HUES64 (cell line): ENCODE measurements around the gene SETX.

ENCODE experiments used
- H3K27ac ChIP-seq: 2 replicates; pipeline ENCODE4 v1.7.0; 2013; ENCODE audit warnings: low read depth, low read length, inconsistent platforms
- H3K27me3 ChIP-seq: 2 replicates; pipeline ENCODE4 v1.6.1; 2013; ENCODE audit warnings: mild to moderate bottlenecking, low read length; ENCODE audit not compliant: insufficient read depth
- H3K36me3 ChIP-seq: 2 replicates; pipeline ENCODE4 v1.6.1; 2013; ENCODE audit warnings: mild to moderate bottlenecking, low read length; ENCODE audit not compliant: insufficient read depth
- H3K4me1 ChIP-seq: 2 replicates; pipeline ENCODE4 v1.6.1; 2013; ENCODE audit warnings: mild to moderate bottlenecking, low read length, moderate library complexity; ENCODE audit not compliant: insufficient read depth
- H3K4me3 ChIP-seq: 2 replicates; pipeline ENCODE4 v1.5.1; 2013; ENCODE audit warnings: mild to moderate bottlenecking, low read length, moderate library complexity
- H3K9ac ChIP-seq: 2 replicates; pipeline ENCODE4 v1.6.1; 2013; ENCODE audit warnings: mild to moderate bottlenecking, low read depth, low read length
- H3K9me3 ChIP-seq: 2 replicates; pipeline ENCODE4 v1.6.1; 2013; ENCODE audit warnings: low read depth, low read length; ENCODE audit not compliant: insufficient read depth
- WGBS: fragments of 150-250, 120-280 bp; methylation state at CpG from one replicate; pipeline ENCODE4 v1.1.7; 2013; ENCODE audit warnings: missing lambda C conversion rate; 5-methylcytosine and 5-hydroxymethylcytosine counted together

The SETX gene

DNA sequence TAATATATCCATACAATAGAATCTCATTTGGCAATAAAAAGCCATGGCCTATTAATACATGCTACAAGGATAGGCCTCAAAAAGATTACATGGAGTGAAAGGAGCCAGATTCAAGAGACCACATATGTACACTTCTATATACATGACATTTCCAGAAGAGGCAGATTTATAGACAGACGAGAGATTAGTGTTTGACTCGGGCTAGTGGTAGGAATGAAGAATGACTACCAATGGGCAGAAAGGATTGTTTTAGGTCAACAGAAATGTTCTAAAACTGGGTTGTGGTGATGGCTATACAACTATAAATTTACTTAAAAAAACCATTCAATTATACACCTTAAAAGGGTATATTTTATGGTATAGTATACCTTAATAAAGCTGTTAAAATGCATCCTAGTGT, 41.9 kb downstream of the SETX start:
- no peak overlapping the region for H3K4me3 ChIP-seq
- H3K9ac ChIP-seq, result no peak overlapping the region
- H3K36me3 ChIP-seq, result peaks cover 91% of the 10 kb centered on the region
- H3K4me1 ChIP-seq, result no peaks in the 10 kb centered on the region
- H3K27ac ChIP-seq, result no peak overlapping the region
- H3K9me3 ChIP-seq, result no peaks in the 10 kb centered on the region
- 92% methylated on average over 2 of the region's 2 CpGs for WGBS
- no peaks in the 10 kb centered on the region for H3K27me3 ChIP-seq

GRCh38 chr9:132312426-132312825, 42.4 kb downstream of the SETX start:
- Histone ChIP-seq H3K9ac (no peak overlapping the region), H3K4me3 (no peak overlapping the region), H3K9me3 (no peaks in the 10 kb centered on the region), H3K4me1 (no peaks in the 10 kb centered on the region), H3K36me3 (peaks cover 91% of the 10 kb centered on the region), H3K27me3 (no peaks in the 10 kb centered on the region), H3K27ac (no peak overlapping the region)

DNA sequence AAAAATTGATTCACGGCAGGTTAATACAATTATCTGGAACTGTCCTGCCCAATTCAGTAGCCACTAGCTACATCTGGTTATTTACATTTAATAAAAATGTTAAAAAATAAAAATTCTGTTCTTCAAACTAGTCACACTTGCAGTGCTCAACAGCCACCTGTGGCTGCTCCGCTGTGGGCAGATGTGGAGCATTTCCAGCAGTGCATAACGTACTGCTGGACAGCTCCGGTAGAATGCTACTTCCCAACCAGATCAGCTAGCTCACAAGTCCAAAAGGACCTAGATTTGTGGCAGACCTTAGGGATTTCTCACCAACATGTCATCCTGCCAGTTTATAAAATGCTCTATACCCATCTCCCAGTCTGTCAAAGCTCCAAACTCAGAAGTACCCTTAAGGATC, 42.8 kb downstream of the SETX start:
- Histone ChIP-seq H3K36me3 (peaks cover 91% of the 10 kb centered on the region), H3K9ac (no peak overlapping the region), H3K9me3 (no peaks in the 10 kb centered on the region), H3K4me3 (no peak overlapping the region), H3K27ac (no peak overlapping the region), H3K27me3 (no peaks in the 10 kb centered on the region), H3K4me1 (no peaks in the 10 kb centered on the region)
- WGBS, result 97% methylated on average over 4 of the region's 4 CpGs

DNA sequence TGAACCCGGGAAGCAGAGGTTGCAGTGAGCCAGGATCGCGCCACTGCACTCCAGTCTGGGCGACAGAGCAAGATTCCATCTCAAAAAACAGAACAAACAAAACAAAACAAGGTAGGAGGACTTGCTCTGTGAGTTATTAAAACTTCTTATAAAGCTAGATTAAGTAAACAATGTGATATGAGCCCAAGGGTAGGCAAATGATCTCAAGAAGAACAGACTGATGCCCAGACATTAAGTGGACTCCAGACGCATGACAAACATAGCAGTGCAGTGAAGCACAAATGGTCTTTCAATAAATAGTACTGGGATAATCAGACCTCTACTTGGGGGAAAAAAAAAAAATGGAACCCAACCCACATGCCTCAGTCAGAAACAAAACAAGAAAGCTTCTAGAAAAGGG, 45.7 kb downstream of the SETX start:
- peaks cover 92% of the 10 kb centered on the region for H3K36me3 ChIP-seq
- no peak overlapping the region for H3K9ac ChIP-seq
- 95% methylated on average over 4 of the region's 5 CpGs for WGBS
- H3K9me3 ChIP-seq, result no peaks in the 10 kb centered on the region
- H3K4me1 ChIP-seq, result no peaks in the 10 kb centered on the region
- no peak overlapping the region for H3K4me3 ChIP-seq
- H3K27ac ChIP-seq, result no peak overlapping the region
- no peaks in the 10 kb centered on the region for H3K27me3 ChIP-seq

DNA sequence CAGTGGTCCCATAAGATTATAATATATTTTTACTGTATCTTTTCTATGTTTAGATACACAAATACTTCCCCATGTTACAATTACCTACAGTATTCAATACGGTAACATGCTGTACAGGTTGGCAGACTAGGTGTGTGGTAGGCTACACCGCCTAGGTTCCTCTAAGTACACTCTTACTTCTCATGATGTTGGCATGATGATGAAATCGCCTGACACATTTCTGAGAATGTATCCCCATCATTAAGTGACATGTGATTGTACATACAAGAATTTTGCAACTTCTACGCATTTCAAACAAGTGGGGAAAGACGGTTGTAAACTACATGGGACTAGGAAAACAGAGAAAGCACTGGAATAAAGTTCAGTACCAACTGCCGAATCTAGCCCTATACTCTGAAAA, 53.3 kb downstream of the SETX start:
- Histone ChIP-seq H3K4me1 (peaks cover 5% of the 10 kb centered on the region; the same call in 1 of the 2 replicates), H3K27ac (no peak overlapping the region), H3K36me3 (peaks cover 85% of the 10 kb centered on the region), H3K9ac (no peak overlapping the region), H3K27me3 (no peaks in the 10 kb centered on the region), H3K4me3 (no peak overlapping the region), H3K9me3 (no peaks in the 10 kb centered on the region)
- WGBS, result over 99% methylated on average over 6 of the region's 6 CpGs

GRCh38 chr9:132299221-132299620, 55.6 kb downstream of the SETX start:
- no peaks in the 10 kb centered on the region for H3K9me3 ChIP-seq
- H3K4me3 ChIP-seq, result no peak overlapping the region
- no peaks in the 10 kb centered on the region for H3K27me3 ChIP-seq
- no peak overlapping the region for H3K27ac ChIP-seq
- H3K4me1 ChIP-seq, result peaks cover 5% of the 10 kb centered on the region; the same call in 1 of the 2 replicates
- H3K36me3 ChIP-seq, result peaks cover 90% of the 10 kb centered on the region
- no peak overlapping the region for H3K9ac ChIP-seq

DNA sequence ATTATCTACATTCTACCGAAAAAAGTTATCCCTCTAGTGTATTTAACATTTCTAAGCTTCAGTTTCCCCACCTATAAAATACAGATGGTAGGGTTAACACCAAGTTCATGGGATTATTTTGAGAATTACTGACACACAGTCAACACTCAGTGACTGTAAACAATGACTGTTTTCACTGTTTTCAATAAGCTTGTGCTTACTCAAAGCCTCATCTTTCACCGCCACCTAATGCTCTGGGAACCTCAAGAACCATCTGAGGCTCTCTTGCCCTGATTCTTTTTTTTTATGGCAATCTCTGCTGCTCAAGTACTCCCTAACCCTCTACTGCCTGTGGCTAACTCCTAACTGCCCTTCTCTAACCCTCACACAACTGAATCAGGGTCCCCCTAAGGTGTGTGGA, 59.6 kb downstream of the SETX start:
- Histone ChIP-seq H3K9ac (no peak overlapping the region), H3K4me1 (peaks cover 5% of the 10 kb centered on the region; the same call in 1 of the 2 replicates), H3K4me3 (no peak overlapping the region), H3K9me3 (no peaks in the 10 kb centered on the region), H3K27me3 (no peaks in the 10 kb centered on the region), H3K27ac (no peak overlapping the region), H3K36me3 (peaks cover 87% of the 10 kb centered on the region)
- 94% methylated on average over 2 of the region's 2 CpGs for WGBS

DNA sequence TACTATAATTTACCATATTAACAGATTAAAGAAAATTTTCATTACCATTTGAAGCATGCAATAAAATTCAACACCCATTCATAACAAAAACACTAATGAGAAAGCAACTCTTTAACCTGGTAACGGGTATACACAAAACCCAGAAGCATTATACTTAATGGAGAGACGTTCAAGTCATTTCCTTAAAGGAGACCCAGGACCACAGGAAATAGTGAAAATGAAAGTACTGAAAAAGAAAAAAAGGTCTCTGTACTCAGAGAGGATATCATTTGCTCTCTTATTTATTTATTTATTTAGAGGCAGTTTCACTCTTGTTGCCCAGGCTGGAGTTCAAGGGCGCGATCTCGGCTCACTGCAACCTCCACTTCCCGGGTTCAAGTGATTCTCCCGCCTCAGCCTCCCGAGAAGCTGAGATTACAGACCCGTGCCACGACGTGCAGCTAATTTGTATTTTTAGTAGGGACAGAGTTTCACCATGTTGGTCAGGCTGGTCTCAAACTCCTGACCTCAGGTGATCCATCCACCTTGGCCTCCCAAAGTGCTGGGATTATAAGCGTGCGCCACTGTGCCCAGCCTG, 61.6 kb downstream of the SETX start:
- peaks cover 79% of the 10 kb centered on the region for H3K36me3 ChIP-seq
- H3K9ac ChIP-seq, result no peak overlapping the region
- H3K27ac ChIP-seq, result no peak overlapping the region
- peaks cover 5% of the 10 kb centered on the region; the same call in 1 of the 2 replicates for H3K4me1 ChIP-seq
- WGBS, result 99% methylated on average over 13 of the region's 13 CpGs
- H3K4me3 ChIP-seq, result no peak overlapping the region
- H3K27me3 ChIP-seq, result no peaks in the 10 kb centered on the region
- H3K9me3 ChIP-seq, result no peaks in the 10 kb centered on the region

GRCh38 chr9:132288966-132289365, 65.8 kb downstream of the SETX start:
- no peak overlapping the region for H3K4me3 ChIP-seq
- 94% methylated on average over 1 of the region's 2 CpGs for WGBS
- H3K36me3 ChIP-seq, result peaks cover 77% of the 10 kb centered on the region

DNA sequence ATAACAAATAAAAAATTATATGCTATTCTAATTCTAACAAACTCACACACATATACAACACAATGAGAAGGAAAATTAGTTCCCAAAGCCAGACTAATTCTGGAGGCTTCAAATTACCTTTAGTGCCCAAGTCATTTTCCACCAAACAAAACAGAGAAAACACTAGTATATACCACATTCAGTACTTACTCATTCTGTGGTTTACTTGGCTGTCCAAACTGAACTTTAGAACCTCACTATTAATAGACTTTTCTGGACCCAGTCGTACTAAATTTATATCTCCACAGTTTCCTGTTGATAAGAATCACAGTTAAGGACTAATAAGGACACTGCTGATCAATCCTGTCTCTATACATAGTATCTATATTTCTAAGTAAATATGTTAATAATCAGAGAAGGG, 66.4 kb downstream of the SETX start:
- 78% methylated on average over 1 of the region's 1 CpG for WGBS
- Histone ChIP-seq H3K27ac (no peak overlapping the region), H3K36me3 (peaks cover 80% of the 10 kb centered on the region), H3K27me3 (no peaks in the 10 kb centered on the region), H3K4me1 (no peaks in the 10 kb centered on the region), H3K9me3 (no peaks in the 10 kb centered on the region), H3K9ac (no peak overlapping the region), H3K4me3 (no peak overlapping the region)

More at GRCh38 chr9:132288966-132289365, 65.8 kb downstream of the SETX start:
- H3K27ac ChIP-seq, result no peak overlapping the region
- H3K27me3 ChIP-seq, result no peaks in the 10 kb centered on the region
- H3K9me3 ChIP-seq, result no peaks in the 10 kb centered on the region
- H3K9ac ChIP-seq, result no peak overlapping the region
- no peaks in the 10 kb centered on the region for H3K4me1 ChIP-seq

DNA sequence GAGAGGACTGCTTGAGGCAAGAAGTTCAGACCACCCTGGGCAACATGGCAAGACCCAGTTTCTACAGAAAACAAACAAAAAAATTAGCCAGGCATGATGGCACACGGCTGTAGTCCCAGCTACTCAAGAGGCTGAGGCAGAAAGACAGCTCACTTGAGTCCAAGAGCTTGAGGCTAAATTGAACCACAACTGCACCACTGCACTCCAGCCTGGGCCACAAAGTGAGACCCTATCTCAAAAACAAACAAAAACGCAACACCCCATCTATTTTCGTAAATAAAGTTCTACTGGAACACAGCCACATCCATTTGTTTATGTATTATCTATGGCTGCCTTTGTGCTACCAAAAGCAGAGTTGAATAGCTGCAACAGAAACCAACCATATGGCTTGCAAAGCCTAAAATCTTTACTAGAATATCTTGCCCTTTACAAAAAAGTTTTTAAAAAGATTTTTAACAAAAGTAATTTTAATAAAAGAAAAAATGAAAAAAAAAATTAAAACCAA, 67.5 kb downstream of the SETX start:
- Histone ChIP-seq H3K27me3 (no peaks in the 10 kb centered on the region), H3K4me1 (no peaks in the 10 kb centered on the region), H3K9ac (no peak overlapping the region), H3K4me3 (no peak overlapping the region), H3K36me3 (peaks cover 82% of the 10 kb centered on the region), H3K27ac (no peak overlapping the region), H3K9me3 (no peaks in the 10 kb centered on the region)
- whole genome bisulfite sequencing, result 93% methylated on average over 3 of the region's 3 CpGs

- Histone ChIP-seq H3K9ac (no peak overlapping the region), H3K9me3 (no peaks in the 10 kb centered on the region), H3K36me3 (peaks cover 97% of the 10 kb centered on the region), H3K4me3 (no peak overlapping the region), H3K27ac (no peak overlapping the region), H3K4me1 (no peaks in the 10 kb centered on the region), H3K27me3 (no peaks in the 10 kb centered on the region)
- 94% methylated on average over 7 of the region's 7 CpGs for WGBS
These were observed 70.9 kb downstream of the SETX start for GRCh38 chr9:132283863-132284262.
